ENCODE measurements around the gene ZDHHC16.

The ZDHHC16 gene

GRCh38 chr10:97485647-97486281 is 39.8 kb downstream of the ZDHHC16 start:
- no peak for TF ChIP-seq ZFX (IDR thresholded peaks at IDR 0.05; ENCODE audit: borderline replicate concordance)
- TF ChIP-seq, protein P1, sequence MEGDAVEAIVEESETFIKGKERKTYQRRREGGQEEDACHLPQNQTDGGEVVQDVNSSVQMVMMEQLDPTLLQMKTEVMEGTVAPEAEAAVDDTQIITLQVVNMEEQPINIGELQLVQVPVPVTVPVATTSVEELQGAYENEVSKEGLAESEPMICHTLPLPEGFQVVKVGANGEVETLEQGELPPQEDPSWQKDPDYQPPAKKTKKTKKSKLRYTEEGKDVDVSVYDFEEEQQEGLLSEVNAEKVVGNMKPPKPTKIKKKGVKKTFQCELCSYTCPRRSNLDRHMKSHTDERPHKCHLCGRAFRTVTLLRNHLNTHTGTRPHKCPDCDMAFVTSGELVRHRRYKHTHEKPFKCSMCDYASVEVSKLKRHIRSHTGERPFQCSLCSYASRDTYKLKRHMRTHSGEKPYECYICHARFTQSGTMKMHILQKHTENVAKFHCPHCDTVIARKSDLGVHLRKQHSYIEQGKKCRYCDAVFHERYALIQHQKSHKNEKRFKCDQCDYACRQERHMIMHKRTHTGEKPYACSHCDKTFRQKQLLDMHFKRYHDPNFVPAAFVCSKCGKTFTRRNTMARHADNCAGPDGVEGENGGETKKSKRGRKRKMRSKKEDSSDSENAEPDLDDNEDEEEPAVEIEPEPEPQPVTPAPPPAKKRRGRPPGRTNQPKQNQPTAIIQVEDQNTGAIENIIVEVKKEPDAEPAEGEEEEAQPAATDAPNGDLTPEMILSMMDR (IDR thresholded peaks at IDR 0.05): no peak
- H3K27ac ChIP-seq: no peak overlapping the region

DNA sequence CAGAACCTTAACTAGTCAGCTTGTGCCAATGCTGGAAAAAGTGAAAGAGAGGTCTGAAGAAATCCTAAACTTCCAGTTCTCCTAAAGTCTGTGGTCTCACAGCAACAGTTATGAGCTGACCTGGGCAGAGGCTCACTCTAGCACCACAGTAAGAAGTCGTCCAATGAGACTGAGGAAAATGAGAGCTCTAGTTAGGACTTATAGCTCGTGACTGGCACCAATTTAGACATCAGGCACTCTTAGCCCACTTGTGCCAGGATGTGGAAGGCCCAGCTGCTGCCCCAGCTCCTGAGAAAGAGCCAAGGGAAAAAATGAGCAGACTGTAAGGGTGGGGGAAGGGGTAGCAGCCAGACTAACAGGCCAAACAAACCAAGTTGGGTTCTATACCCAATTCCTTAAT is 44.6 kb downstream of the ZDHHC16 start:
- TF ChIP-seq, protein P1 (IDR thresholded peaks at IDR 0.05): no peak
- no peak for TF ChIP-seq ZFX (IDR thresholded peaks at IDR 0.05; ENCODE audit: borderline replicate concordance)
- no peak overlapping the region for H3K27ac ChIP-seq

- TF ChIP-seq ZFX (IDR thresholded peaks at IDR 0.05; ENCODE audit: borderline replicate concordance): no peak
- TF ChIP-seq, protein P1 (IDR thresholded peaks at IDR 0.05): no peak
Observed at GRCh38 chr10:97494151-97494550, 48.2 kb downstream of the ZDHHC16 start.

DNA sequence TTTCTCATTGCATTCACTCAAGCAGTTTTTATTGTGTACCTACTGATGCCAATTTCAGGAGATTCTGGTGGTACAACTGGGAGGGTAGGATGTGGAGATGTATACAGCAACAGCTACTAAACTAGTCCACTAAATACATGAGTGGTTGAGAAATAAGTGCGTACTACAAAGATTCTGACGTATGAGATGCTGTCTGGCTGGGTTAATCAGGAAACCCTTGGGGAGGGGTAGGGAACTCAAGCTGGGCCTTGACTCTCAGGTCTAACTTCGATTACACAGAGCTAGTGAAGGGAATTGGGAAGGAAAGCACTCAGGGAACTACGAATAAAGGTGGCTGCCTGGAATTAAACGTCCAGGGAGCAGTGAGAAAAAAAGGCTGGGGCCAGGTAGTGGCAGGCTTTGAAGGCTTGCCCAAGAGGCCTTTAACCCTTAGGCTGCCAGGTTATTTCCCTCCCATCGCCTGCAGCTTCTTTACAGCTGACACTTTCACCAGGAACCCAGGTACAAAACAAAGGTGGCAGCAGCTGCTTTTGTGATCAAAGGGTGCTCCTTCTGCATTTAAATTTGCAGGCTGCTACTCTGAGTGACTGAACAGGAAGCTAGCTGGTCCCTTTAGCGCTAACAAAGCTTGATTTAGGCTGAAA is 49.0 kb downstream of the ZDHHC16 start:
- H3K27ac ChIP-seq: no peak overlapping the region
- no peak for TF ChIP-seq ZFX (IDR thresholded peaks at IDR 0.05; ENCODE audit: borderline replicate concordance)
- TF ChIP-seq, protein P1 (IDR thresholded peaks at IDR 0.05): no peak

More at GRCh38 chr10:97494151-97494550, 48.2 kb downstream of the ZDHHC16 start:
- no peak overlapping the region for H3K27ac ChIP-seq

- TF ChIP-seq ZFX (IDR thresholded peaks at IDR 0.05; ENCODE audit: borderline replicate concordance): no peak
- TF ChIP-seq, protein P1 (IDR thresholded peaks at IDR 0.05): no peak
- H3K27ac ChIP-seq: peak overlapping the region; percentile 91
Observed at GRCh38 chr10:97497572-97498075, 51.6 kb downstream of the ZDHHC16 start.

- no peak for TF ChIP-seq ZFX (IDR thresholded peaks at IDR 0.05; ENCODE audit: borderline replicate concordance)
- TF ChIP-seq, protein P1 (IDR thresholded peaks at IDR 0.05): no peak
- H3K27ac ChIP-seq: peak within 1 kb of the TSS; percentile 91
Observed at GRCh38 chr10:97498076-97498840, 52.3 kb downstream of the ZDHHC16 start, which contains the start of gene MMS19. MMS19 (minus strand) TSS chr10:97498422; CDS start chr10:97498384, 38 bp downstream.
